ENCODE results near the gene CPXM2.

The CPXM2 gene

DNA sequence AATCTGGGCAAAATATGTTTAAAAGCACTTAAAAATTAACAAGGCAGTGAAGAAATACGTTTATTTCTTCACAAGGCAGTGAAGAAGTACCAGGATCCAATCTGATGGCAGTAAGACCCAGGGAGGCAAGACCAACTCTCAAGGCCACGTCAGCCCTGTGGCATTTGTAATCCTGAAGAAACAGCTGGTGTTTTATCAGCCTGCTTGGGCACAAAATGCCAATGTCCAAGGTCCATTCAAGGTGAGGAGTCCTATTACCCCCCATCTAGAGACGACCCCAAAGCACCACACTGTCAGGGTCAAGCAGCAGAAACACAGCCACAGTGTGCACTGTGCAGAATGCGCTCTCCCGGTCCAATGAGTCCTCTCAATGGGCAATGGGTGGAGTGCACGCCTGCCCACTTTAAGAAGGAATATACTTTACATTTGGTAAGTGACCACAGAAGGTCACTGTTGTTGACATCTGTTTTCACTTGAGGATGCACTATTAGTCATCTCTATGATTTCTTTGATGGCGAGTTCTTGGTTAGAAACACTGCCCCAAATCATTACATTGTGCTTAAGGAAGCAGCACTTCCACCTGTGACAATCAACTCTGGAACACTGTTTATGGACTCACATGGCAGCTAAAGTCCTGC is 12.8 kb downstream of the CPXM2 start:
- no peak overlapping the region for H3K4me3 ChIP-seq (ENCODE audit: low read depth, low read length)

DNA sequence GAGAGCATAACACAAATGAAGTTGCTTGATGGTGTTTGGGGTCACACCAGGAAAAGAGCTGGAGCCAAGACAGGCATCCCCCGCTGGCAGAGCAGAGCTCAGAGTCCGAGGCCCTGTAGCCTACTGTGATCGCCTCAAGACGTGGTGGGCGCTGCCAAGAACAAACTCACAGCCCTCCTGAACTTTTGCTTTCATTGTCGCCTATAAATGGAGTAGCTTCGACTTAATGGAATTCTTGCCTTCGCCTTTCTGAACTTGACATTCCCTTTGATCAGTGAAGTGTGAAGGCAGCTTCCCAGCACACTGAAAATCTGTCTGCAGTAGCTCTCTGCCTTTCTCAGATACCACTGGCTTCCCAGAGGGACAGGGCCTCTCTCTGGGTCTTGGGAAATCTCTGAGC is 21.3 kb downstream of the CPXM2 start:
- no peak overlapping the region for H3K4me3 ChIP-seq (ENCODE audit: low read depth, low read length)

DNA sequence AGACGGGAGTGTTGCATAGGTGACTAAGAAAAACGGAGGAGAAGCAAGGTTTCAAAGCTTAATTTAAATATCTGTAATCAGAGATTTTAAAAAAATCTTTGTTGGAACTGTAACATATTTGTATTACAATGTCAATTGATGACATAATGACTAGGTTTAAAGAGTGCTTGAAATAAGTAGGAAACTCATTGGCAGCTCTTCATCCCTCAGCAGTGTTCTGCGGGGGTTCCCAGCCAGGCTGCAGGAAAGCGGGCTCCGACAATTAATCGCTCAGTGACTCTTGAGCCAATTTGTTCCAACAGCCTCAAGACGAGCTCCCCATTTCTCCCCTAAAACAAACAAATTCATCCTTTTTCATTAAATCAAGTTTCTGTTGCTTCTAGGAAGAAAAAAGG is 22.6 kb downstream of the CPXM2 start:
- no peak overlapping the region for H3K4me3 ChIP-seq (ENCODE audit: low read depth, low read length)

DNA sequence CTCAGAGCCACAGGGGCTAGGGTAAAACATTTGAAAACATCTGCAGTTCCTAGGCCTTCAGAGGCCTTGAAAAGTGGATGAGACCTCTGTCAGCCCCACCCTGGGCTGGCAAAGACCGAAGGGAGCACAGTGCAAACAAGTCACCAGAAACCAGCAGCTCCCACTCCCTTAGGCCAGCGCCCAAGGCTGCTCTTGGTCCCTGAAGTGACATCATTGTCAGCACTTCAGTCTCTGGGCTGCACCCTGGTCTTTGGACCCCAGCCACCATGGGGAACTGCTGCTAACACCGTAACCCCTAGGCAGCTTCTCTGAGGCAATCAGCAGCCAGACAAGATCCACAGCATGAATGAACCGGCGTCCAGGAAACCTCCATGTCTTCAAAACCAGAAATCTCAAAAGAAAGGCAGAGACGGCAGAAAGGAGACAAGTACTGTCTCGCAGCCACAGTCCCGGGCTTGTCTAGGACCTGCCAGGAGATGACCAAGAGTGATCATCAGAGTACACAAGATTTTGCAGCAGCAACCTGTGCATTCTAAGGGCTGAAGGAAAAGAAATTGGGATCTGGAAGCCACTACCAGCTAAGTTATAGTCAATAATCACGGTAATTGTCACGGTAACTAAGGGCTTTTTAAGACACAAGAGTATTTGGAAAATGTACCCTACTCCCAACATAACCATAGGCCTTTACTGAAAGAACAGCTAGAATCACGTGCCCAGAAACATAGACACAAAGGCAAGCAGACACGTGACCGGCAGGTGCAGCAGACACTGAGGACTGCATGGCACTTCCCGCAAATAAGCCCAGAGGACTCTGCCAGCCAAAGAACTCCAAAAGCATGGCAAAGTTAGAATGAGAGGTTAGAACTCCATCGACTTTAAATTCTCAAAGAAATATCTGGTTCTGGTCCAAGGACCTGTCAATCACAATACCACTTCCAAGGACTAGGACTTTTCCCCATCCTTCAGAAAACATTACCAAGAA is 23.3 kb downstream of the CPXM2 start:
- no peak overlapping the region for H3K4me3 ChIP-seq (ENCODE audit: low read depth, low read length)

DNA sequence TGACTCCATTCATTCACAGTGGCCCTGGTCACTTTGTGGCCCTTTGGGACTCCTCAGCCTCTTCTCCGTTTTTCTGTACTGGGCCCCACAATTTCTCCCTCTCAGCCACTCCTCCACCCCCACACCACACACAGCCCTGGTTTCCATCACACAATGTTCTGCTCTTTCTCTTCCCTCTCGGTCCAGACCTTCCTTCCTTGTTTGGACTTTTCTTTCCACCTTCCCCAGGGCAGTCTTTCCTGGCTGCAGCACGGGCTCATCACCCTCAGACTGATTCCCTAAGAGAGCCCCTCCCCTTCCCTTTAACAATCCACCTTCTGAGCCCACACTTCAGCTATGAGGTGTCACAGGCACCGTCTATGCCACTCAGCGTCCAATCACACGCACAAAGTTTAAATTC is 25.7 kb downstream of the CPXM2 start:
- H3K4me3 ChIP-seq (ENCODE audit: low read depth, low read length), result no peak overlapping the region

DNA sequence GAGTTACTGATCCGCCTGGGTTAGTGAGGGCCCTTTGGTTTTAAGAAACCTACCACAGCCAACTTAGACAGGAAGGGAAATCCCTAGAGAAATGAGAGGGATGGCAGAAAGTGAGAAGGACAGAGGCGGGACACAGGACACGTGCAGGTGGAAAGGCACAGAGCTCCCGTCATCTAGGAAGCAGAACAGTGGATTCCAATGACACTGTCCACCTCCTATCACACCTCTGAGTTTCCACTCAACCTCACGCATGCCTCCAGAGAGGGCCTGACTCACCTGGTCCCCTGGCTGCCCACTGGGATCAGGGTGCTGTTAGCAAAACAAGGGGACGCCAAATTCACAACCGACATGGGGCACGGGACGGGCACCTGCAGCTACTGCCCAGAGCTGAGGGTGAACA is 26.3 kb downstream of the CPXM2 start:
- no peak overlapping the region for H3K4me3 ChIP-seq (ENCODE audit: low read depth, low read length)

DNA sequence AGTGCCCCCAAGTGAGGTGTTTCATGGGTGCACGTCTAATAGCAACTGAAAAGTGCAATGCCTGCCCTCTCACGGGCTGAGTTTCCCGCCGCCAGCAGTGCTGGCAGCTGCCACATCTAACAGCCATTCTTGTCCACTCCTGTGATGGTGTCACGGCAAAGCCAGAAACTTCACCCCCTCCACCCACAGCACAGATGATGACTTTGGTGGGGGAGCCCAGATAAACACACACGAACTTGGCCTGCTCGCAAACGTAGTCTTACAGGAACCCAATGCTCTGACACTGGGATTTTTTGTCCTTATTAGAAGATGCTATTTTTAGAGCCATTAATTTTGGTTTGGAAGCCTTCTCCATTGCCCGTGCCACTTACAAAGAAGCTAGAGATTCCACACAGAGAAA is 26.7 kb downstream of the CPXM2 start:
- no peak overlapping the region for H3K4me3 ChIP-seq (ENCODE audit: low read depth, low read length)

DNA sequence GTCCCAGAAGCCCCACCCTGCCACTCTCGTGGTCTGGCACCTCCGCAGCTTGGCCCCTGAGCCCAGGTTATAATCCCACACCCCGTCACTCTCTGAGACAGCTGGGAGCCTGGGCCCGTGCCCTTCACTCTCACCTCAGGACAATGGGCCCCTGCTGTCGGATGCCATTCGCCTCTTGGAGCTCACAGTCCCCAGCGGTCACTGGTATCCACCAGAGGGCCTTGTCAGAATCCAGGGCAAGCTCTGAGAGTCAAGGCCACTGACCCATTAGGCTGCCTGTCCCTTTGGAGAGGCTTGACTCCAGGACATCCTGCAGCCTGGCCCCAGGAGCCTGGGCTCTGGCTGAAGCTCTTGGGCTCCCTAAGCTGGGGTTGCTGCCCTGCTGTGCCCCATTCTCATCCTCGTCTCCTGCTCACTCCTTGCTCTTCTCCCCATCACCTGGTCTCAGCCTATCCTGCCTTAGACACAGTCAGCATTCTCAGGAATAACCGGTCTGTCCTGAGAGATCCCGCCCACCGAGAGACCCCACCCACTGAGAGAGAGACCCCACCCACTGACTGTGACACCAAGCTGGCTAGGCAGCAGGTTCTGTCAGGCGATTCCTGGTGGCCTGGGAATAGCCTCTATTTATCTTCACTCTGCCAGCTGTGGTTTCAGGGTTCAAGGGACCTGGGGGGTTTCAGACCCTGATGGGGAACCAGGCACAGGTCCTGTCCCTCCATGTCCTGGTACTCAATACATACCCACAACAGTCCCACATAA is 27.7 kb downstream of the CPXM2 start:
- no peak overlapping the region for H3K4me3 ChIP-seq (ENCODE audit: low read depth, low read length)

DNA sequence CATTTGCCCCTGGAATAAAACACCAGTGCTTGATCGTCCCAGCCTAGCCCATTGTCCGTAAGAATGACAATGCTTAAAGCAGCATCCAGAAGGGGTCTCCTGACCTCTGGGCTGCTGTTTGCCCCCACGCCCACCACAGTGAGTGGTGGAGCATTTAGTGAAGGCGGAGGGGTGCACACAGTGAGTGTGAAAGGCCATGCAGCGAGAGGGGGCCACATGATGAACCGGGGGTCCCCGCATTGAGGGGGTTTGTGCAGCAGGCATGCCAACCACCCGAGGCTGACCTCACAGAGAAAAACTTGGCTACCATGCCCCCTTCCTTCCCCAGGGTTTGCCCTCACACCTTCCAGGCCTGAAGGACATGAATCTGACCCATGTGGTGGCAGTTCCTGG is 28.4 kb downstream of the CPXM2 start:
- H3K4me3 ChIP-seq (ENCODE audit: low read depth, low read length), result no peak overlapping the region

DNA sequence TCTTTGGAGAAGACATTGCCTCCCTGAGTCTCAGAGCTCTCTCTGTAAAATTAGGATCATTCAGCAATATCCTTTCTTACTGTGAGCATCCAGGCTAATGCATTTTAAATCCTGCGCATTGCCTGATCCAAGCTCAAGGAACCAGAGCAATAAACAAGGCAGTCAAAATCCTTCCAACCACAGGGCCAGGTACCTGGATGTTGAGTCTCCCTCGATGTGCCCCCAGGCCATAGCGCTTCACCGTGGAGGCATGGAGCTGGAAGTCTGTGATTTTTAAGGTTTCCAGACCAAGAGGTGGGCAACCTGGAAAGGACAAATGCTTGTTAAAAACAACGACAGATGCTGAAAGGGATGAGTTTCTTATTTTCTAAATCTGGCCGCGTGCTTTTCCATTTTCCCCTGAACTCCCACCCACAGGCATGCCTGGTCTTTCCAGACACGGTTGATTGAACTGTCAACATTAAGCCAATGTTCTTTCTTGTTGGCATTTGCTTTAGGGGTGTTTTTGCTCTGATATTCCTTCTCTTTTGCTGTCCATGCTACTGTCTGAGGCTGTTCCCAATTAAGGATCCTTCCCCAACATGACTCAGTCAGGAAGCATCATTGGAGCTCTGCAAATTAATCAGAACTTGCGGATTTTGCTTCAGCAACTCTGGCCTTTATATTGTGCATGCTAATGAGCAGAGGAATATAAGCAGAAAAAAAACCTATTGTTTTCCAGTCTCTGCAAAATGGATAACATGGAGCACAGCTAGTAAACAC is 29.0 kb downstream of the CPXM2 start:
- H3K4me3 ChIP-seq (ENCODE audit: low read depth, low read length), result no peak overlapping the region

DNA sequence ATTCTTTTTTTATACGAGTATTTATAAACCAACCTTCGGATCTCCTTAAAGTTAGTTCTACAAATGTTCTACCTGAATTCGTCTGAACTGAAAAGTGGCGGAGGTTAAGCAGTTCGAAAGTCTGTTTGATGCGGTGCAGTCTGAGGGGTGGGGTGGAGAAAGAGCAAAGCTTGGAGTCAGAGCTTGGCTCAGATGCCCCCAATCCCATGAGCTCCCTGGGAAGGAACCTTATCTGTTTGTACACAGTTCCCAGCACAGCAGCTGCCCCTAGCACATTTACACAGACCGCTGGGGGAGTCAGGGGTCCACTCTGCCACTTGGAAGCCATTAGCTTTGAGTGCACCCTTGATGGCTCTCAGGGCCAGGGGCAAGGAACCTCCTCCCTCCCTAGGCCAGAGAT is 30.8 kb downstream of the CPXM2 start:
- no peak overlapping the region for H3K4me3 ChIP-seq (ENCODE audit: low read depth, low read length)

DNA sequence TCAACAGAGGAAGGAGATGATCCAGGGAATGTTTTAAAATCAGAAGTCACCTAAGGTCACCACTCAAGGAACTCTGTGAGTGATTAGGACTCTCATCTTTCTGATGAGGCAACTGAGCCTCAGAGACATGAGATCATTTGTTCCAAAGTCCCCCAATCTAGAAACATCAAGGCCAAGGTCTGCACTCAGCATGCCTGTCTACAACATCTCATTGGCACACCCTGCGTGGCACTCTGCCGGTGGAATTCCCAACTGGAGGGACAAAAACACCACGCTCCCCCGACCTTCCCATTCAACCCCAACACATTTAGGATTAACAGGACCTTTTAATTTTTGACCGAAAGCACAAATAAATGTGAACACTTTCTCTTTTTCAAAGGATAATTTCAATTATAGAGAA is 31.4 kb downstream of the CPXM2 start:
- no peak overlapping the region for H3K4me3 ChIP-seq (ENCODE audit: low read depth, low read length)

DNA sequence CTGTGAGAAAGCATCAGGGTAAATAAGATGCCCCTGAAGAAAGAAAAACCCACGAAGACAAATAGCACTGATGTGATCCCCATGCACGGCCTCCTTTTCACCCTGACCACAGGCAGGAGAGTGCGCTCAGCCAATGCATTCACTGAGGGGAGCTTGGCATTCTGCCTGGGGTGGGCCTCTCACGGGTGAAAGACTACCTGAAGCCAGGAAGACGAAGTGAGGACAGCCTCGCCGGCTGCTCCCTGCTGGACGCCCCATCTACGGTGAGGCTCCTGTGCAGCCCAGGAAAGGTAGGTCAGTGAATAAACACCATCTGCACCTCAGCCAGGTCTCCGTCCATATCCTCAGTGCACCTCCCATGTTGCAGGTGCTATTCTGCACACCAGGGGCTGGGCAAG is 32.0 kb downstream of the CPXM2 start:
- H3K4me3 ChIP-seq (ENCODE audit: low read depth, low read length), result no peak overlapping the region

DNA sequence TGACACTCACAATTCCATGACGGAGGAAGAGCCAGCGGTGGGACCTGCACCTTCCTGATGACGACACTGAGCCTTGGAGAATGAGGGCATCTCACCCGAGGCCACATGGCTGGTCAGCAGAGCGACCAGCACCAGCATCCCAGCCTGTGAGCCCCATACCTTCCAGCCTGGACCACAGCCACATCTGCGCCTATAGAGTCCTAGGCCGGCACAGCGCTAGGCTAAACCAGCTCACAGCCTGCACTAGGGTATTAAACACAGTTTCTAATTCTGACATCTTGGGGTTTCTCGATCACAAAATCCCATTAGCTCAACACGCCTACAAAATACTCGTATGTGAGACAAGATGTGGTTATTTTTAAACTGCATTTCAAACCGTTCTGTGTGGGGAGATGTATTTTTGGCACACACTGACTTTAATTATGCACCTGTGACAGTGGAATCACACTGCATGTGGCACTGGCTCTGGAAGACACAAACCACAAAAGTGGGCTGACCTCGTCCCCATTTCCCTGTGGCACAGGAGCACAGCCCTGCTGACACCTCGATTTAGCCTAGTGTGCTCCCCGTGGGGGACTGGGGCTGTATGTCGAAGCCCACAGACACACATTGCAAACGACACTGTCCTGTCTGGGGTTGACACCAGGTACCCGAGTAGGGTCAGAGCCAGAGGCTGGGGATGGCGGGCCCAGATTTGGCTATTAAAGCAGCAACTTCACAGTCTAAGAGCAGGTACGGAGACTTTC is 32.5 kb downstream of the CPXM2 start:
- no peak overlapping the region for H3K4me3 ChIP-seq (ENCODE audit: low read depth, low read length)

DNA sequence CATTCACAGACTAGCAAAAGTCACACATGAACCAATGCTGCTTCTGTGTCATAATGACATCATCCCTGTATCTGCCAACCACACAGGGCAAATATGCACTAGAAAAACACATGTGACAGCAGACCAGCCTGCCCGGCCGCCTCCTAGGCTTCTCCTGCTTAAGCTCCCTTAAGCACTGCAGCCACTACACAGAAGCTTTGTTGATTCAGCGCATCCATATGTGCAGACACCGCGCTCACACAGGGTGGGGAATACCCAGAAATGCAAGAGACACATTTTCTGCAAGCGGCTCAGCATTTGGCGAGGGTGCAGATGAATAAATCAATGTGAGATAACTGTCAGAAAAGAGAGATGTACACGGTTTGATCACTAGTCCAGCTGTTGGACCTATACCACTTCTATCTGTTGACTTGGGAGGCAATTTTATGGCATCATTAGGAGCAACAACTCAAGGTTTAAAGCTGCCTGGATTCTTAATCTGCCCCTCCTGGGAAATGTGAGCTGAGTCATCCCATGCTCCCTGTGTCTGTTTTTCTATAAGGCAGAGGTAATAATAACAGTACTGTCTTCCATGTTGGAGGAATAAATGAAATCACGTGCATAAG is 33.4 kb downstream of the CPXM2 start:
- H3K4me3 ChIP-seq (ENCODE audit: low read depth, low read length), result no peak overlapping the region

DNA sequence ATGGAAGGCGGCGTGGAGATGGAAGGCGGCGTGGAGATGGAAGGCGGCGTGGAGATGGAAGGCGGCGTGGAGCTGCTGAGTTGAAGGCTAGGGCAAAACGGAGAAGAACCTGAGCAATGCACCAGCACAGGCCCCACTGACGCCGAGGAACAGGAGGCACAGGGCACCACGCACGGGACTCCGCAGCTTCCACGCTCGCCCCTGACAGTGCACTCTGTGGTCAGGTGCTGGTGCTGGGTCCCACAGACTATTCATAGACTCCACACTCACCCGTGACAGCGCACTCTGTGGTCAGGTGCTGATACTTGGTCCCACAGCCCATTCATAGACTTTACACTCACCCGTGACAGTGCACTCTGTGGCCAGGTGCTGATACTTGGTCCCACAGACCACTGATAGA is 34.0 kb downstream of the CPXM2 start:
- no peak overlapping the region for H3K4me3 ChIP-seq (ENCODE audit: low read depth, low read length)

DNA sequence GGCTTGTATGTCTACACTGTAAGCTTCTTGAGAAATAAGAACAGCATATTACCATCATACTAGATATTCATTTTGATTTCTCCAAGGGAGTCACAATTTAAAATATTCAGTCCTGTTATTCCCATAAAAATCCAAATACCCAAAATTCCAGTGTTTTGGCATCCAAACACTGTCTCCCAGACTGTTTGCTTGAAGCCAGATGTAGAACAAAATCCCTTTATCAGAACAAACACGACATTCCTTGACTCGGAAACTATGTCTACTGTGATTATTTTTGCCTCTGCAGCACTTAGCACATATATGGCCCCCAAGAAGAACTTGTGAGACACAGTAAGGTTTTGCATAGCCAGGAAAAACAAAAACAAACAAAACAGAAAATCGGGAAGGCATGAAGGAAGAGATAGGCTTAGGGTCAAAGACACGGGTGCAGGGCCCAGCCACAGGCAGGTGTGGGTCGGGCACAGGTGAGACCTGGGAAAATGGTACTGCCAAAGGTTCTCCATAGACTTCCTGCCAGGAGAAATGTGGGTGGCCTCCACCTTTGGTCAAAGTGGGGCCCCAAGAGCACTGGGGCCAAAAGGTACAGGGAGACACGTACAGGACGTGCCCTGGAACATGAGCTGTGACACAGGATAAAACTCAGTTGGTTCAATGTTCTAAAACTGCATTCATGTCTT is 36.5 kb downstream of the CPXM2 start:
- no peak overlapping the region for H3K4me3 ChIP-seq (ENCODE audit: low read depth, low read length)

DNA sequence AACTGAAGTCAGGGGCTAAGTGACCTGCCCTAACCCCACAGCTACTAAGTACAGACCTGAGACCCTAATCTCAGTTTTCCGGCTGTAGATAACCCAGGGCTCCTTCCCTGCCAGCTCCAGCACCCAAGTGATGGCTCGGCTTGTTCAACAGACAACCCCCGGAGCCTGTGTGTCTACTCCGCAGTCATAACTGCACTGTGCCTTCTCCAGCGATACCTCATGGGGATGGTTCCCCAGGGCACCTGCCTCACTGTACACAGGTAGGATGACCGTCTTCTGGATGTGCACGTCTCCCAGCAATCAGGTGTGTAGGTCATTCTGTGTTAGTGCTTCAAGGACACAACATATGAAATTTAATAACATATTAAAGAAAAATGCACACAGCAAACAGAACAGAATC is 37.1 kb downstream of the CPXM2 start:
- H3K4me3 ChIP-seq (ENCODE audit: low read depth, low read length), result no peak overlapping the region

DNA sequence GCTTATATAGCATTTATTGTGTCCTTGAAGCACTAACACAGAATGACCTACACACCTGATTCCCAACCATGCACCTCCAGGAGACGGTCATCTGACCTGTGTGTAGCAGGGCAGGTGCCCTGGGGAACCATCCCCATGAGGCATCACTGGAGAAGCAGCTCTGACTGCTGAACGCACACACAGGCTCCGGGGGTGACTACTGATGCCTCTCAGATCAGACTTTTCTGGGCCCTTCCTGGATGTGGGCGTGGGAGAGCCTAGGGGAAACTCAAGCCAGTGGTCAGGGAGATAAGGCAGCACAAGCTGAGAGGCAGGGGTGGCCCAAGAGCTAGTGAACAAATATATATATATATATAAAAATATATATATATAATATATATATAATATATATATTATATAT is 37.6 kb downstream of the CPXM2 start:
- H3K4me3 ChIP-seq (ENCODE audit: low read depth, low read length), result no peak overlapping the region
